ENCODE results near the gene BAIAP2.
"Not testable (repeated sequence)": the region's sequence is repeated elsewhere in the genome, so short reads cannot be mapped to it uniquely, and the experiment has no call there.

BAIAP2 gene

DNA sequence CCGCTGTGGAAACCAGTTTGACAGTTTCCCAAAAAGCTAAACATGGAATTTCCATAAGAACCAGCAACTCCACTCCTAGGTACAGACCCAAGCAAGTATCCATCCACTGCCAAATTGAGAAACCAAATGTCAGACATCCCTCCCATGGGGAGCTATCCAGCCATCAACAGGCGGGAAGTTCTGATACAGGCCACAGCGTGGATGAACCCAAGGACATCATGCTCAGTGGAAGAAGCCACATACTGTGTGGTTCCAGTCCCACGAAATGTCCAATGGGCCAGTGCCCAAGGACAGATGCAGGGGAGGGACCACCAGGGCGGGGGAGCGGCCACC lies 12.6 kb upstream of the BAIAP2 start:
- DNase-seq = no peak

DNA sequence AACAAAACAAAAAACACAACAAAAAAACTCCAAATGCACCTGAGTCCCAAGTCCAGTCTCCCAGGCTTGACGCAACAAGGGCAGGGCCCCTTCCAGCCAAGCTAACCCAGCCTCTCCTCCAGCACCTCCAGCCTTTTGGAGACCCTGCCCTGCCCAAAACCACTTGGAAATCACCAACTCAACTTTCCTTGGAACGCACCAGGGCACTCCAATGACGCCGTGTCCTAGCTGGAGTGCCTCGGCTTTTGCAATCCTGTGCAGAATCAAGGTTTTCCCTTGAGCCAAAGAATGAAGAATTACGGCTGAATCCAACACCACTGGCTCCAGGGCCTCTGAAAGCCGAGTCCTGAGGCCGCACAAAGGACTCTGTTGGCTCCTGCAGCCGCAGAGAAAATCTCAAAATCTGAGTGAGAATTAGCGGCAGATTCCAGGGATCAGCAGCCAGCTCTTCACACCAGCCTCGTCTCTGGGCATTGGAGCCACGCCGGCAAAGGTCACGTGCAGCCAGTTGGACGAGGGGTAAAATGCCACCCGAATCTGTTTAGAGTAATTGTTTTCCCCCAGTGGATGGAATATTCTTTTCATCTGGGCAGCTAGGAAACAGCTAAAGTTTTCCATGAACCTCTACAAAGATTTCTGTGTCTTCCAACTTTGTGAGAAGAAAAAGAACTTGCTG lies 9.7 kb upstream of the BAIAP2 start:
- DNase-seq = no peak

- no peak for DNase-seq
These were observed 9.2 kb upstream of the BAIAP2 start for GRCh38 chr17:81025741-81026129.

GRCh38 chr17:81026266-81027036 lies 8.5 kb upstream of the BAIAP2 start:
- DNase-seq = no peak

DNA sequence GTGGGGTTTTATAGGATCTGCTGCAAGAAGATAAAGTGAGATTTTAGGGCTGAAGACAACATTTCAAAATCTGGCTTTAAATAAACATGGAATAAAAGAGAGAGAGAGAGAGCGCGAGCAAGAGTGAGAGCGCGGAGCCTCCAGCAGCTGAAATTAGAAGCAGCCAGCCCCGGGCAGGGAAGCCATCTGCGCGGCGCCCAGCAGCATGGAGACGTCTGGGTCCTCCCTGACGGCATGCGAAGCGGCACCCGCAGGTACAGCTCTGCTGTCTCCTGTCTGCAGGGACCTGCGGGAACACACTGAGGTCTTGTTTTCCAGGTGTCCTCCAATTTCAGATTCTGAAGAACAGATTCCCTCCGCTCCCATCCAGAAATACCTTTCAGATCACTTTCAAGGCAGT lies 7.9 kb upstream of the BAIAP2 start:
- DNase-seq = no peak

GRCh38 chr17:81027591-81028505 lies 7.1 kb upstream of the BAIAP2 start:
- DNase-seq = no peak

- DNase-seq = no peak
These were observed 6.5 kb upstream of the BAIAP2 start for GRCh38 chr17:81028506-81028858.

- no peak for DNase-seq
These were observed 5.1 kb upstream of the BAIAP2 start for GRCh38 chr17:81029859-81030258.

DNA sequence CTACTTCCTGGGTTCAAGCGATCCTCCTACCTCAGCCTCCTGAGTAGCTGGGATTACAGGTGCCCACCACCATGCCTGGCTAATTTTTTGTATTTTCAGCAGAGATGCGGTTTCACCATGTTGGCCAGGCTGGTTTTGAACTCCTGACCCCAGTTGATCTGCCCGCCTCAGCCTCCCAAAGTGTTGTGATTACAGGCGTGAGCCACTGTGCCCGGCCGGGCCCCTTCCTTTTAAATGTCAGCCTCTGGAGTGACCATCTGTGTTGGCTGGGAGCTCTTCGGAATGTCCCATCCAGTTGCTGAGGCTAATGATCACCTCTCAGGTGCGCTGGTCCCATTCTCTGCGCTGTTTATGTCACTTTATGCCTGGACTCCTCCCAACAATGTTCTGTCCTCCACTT lies 4.6 kb upstream of the BAIAP2 start:
- DNase-seq = not testable (repeated sequence)

GRCh38 chr17:81030741-81031565 lies 4.0 kb upstream of the BAIAP2 start:
- no peak for DNase-seq

DNA sequence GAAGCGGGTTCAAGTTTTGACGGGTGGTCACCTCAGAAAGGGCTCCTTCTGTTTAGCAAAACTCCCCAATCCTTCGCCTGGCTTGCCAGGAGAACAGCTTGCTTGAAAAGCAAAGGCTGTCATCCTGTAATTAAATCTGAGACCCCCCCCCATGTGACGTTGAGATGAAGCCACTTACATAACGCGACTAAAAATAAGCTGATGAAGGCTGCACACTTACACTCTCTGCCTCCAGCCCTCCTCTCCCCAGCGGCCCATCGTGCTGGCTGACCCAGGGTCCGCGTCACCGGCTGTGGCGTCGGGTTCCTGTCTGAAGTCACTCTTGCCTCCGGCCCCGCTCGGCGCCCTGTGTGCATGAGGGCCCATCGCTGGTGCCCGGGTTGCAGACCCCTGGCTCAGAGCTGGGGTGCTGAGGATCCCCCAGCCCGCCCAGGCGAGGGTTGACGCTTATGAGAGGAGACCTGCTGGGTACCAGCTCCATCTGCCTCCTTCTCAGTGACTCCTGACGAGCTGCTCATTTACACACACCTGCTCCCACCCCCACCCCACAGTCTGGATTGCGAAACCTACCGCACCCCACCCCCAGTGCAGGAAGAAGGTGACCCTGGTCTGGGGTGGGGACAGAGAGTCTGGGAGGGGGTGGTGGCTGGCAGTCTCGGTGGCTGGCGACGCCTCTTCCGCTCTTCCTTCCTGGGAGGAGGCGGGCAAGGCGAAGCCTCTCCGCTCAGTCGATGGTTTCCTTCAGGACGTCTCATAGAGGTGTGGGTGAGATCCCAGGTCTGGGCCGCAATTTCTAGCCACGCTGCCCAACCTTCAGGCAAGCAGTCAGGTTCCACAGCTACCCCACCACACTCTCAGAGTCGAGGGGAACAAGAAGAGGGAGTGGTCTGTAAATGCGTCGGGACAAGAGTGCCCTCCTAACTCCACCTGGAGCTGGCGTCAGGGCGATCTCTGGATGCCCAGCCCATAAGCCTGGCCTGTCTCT lies 3.1 kb upstream of the BAIAP2 start:
- DNase-seq = no peak

DNA sequence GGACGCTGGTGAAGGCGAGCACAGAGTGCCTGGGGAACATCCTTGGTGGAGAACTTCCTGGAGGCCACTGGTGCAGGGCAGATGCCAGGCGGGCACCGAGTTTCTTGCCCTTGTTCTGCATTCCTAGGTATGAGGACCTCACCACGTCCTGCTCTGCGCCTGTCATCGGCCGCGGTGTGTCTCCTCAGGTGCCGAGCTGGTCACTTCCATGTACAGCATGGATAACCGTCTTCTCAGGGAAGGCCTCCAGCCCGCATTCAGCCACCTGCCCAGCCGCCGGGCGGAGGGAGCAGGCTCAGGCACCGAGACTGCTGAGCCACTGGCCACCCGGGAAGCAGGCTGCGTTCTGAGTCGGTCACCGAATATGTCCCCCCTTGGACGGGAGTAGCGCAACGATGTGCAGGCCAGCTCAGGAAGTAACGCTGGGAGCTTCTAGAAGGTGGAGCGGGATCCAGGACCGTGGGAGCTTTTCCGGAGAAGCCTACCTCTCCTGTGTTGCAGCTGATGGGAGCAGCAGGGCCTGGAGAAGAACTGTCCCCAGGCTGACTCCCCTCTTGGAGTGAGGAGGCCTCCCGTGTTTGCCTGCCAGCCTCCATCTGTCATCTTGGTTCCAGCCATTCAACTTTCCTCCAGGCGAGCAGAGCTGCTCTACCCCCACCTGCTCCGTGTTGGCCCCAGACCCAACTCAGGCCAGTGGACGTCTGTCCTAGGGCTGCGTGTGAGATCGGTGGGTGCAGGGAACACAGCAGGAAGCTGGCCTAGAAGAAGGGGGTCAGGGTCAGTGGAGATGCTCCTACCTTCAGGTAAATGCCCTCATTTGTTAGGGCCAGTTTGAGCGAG lies 2.1 kb upstream of the BAIAP2 start:
- no peak for DNase-seq

DNA sequence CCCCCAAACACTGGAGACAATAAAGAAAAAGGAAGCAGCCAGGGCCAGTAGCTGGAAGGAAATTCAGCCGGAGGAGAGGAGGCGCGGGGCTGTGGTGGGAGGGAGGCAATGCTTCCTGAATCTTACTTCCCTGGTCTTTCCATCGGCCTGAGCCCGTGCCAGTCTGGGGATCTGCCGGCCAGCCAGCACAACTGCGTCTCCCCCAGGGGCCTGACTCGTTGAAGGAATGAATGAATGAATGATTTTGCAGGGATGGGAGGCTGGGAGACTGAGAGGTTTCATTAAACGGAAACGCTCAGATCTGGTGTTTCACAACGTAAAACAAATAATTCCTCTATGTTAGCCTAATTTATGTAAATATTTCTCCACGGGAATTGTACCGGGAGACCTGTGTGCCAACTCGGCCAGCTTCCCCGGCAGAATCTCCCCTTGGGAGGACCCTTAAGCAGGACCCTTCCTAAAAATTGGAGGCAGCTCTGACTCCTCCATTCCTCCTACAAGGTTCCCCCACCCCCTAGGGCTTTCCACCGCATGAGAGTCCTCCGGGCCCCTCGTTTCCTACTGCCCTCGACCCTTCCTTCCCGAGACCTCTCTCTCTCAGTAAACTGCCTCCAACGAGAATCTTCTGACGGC lies 1.3 kb upstream of the BAIAP2 start:
- no peak for DNase-seq

- DNase-seq = no peak
These were observed 678 bp upstream of the BAIAP2 start for GRCh38 chr17:81034168-81034777.

DNA sequence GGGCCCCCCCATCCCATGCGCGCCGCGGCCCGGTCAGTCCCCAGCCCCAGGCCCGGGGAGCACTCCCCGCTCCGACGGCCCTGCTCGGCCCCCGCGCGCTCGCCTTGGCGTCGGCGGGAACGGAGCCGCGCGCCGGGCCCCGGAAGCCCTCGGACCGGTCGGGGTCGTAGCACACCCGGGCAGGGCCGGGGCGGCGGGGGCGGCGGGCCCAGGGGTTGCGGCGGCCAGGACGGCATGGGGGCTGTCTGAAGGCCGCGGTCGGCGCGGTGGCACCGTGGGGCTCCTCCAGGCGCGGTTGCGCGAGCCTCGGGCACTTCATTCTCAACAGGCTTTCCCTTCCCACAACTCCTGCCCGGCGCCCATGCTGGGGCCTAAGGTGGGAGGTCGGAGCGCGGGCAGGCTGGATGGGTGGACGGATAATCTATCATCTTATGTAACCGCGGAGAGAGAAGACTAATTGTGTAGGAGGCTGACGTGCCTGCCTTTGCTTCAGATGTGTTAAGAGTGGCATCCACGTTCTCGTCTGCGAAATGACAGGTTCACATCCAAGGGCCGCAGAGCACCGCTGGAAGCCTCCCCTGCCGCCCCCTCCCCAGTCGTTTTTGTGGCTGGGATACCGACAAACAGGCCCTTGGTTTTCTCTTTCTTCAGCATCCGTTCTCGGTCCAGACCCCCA lies 708 bp downstream of the BAIAP2 start:
- DNase-seq = no peak

GRCh38 chr17:81036197-81036941 lies 1.4 kb downstream of the BAIAP2 start:
- no peak for DNase-seq

DNA sequence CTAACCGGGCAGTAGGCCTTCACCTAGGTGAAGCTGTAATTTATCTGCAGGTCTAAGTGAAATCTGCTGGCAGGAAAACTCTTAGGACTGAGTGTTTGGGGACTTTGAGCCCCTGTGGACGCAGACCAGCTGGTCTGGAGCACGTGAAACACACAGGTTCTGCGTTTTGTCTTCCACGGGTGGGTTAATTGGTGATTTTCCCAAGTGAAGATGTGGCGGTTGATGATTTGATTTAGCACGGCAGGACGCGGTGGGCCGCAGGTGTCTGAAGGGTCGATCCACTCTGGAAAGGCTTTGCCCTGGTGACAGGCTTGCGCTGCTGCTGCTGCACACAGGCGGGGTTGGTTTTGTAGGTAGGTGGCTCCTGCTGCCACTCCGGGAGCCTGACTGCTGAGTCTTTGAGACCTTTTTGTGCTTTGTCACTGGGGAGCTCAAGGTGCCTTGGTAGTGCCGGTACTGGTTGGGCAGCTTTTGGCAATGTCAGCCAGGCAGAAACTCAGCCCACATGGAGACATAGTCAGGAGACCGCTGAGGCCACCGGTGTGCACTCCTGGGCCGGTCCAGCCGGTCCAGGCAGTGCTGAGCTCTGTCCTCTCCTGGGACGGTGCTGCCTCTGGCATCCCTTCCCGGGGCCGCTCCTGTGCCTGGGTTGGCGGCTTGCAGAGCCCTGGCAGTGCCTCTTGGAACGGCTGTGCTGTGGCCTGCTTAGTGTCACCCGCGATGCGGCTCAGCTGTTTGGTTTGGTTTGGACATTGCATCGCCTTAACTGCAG lies 2.3 kb downstream of the BAIAP2 start:
- DNase-seq = no peak
